AG09319 (cell line): ENCODE results near the gene IRS2.

Experiments used
- DNase-seq: peaks from one replicate; pipeline ENCODE4 v3.0.0-alpha.2; 2010; ENCODE audit warnings: low read depth; ENCODE audit errors: extremely low read depth
- CTCF ChIP-seq: IDR thresholded peaks from 2 replicates; pipeline ENCODE4 v1.5.1; 2011; ENCODE audit warnings: low read depth, mild to moderate bottlenecking, inconsistent platforms, low read length, moderate library complexity

The IRS2 gene

GRCh38 chr13:109812382-109812781 lies 26.0 kb upstream of the IRS2 start:
- TF ChIP-seq CTCF, result no peak
- no peak for DNase-seq

GRCh38 chr13:109810761-109811510 lies 24.6 kb upstream of the IRS2 start:
- DNase-seq, result no peak
- no peak for TF ChIP-seq CTCF

- no peak for TF ChIP-seq CTCF
- DNase-seq, result no peak
These were observed 23.0 kb upstream of the IRS2 start for GRCh38 chr13:109809216-109809932.

GRCh38 chr13:109807345-109807744 lies 21.0 kb upstream of the IRS2 start:
- TF ChIP-seq CTCF, result no peak
- no peak for DNase-seq

- no peak for TF ChIP-seq CTCF
- DNase-seq, result no peak
These were observed 18.3 kb upstream of the IRS2 start for GRCh38 chr13:109804654-109805053.

GRCh38 chr13:109803825-109804224 lies 17.4 kb upstream of the IRS2 start:
- DNase-seq, result no peak
- no peak for TF ChIP-seq CTCF

GRCh38 chr13:109802936-109803335 lies 16.6 kb upstream of the IRS2 start:
- no peak for DNase-seq
- TF ChIP-seq CTCF, result no peak
